Measurements from ENCODE around the gene MEIS1. TPM values are rescaled to one million over a fixed set of nuclear protein-coding genes. Genes with fewer than 3 reads are reported as not detected.

Gene MEIS1
- total and polyA plus RNA-seq, 2 of the 8 experiments (the other 6 are each of a cell fraction or from before 2014, with no cell fraction given): 0.17 to 1.2 TPM

GRCh38 chr2:66439812-66440542 lies 5.1 kb downstream of the MEIS1 start:
- Histone ChIP-seq H3K27me3 (replicated peaks in 1 of 4; ENCODE audit: control insufficient read depth in 3 of 4, extremely low read depth in 1 of 4, insufficient read depth in 3 of 4, low read length in 3 of 4) (peaks cover 77 to 100% (median 94%) of the 10 kb centered on the region in 4 experiments), H3K56ac (replicated peaks; ENCODE audit: insufficient read length, low read depth, low read length) (no peak overlapping the region), H3K4me3 (ENCODE audit: extremely low read depth in 1 of 4, insufficient read depth in 2 of 4, low read depth in 3 of 4, low read length in 4 of 4) (peak overlapping the region; percentile 20 to 60 (median 32); a peak in 5 of 8 replicates), H3K23me2 (ENCODE audit: low read depth, low read length) (peaks cover 5% of the 10 kb centered on the region), H2BK120ac (replicated peaks; ENCODE audit: low read depth, low read length) (no peak overlapping the region), H3K18ac (ENCODE audit: extremely low read depth, low read length) (no peak overlapping the region), H3K9me3 (ENCODE audit: insufficient read depth in 2 of 2, low read depth in 1 of 2, low read length in 1 of 2) (no peaks in the 10 kb centered on the region), H3K9ac (replicated peaks in 1 of 4; ENCODE audit: extremely low read depth in 1 of 4, low read depth in 3 of 4, low read length in 3 of 4) (no peak overlapping the region), H4K91ac (replicated peaks; ENCODE audit: insufficient read length, low read length) (no peak overlapping the region), H4K5ac (ENCODE audit: insufficient read length, low read depth, low read length) (no peak overlapping the region), H3K23ac (ENCODE audit: insufficient read length) (no peak overlapping the region), H2BK5ac (ENCODE audit: low read depth, low read length) (no peak overlapping the region), H2BK15ac (ENCODE audit: low read length) (no peak overlapping the region), H2AK5ac (ENCODE audit: low read depth, low read length) (no peak overlapping the region), H3K14ac (ENCODE audit: insufficient read length) (no peak overlapping the region), H3K79me1 (ENCODE audit: low read depth, low read length) (no peaks in the 10 kb centered on the region), H3K79me2 (ENCODE audit: control insufficient read depth in 1 of 2, insufficient read depth in 2 of 2, low read length in 2 of 2) (no peaks in the 10 kb centered on the region), H2BK12ac (ENCODE audit: low read depth, low read length) (no peak overlapping the region), H3K27ac (ENCODE audit: low read depth, low read length) (no peak overlapping the region), H4K20me1 (replicated peaks in 1 of 2; ENCODE audit: control insufficient read depth in 1 of 2, insufficient read depth in 2 of 2, low read length in 2 of 2) (peaks cover 8 to 19% of the 10 kb centered on the region in 2 experiments), H4K8ac (ENCODE audit: extremely low read depth, insufficient read depth, low read length) (no peak overlapping the region; the same call in 1 of the 2 replicates), H3K4me2 (ENCODE audit: insufficient read depth in 1 of 2, low read depth in 2 of 2, low read length in 2 of 2) (peak overlapping the region; percentile 85 to 89), H3K4me1 (replicated peaks in 1 of 4; ENCODE audit: control insufficient read depth in 3 of 4, insufficient read depth in 4 of 4, low read length in 3 of 4) (peaks cover 15 to 52% (median 21%) of the 10 kb centered on the region in 4 experiments), H2BK20ac (ENCODE audit: low read length) (no peak overlapping the region), H2AFZ (ENCODE audit: low read length) (no peak overlapping the region), H3K4ac (replicated peaks; ENCODE audit: insufficient read length, low read depth, low read length) (no peak overlapping the region), H3K36me3 (ENCODE audit: control insufficient read depth in 2 of 4, insufficient read depth in 4 of 4, low read length in 3 of 4) (no peaks in the 10 kb centered on the region)
- 4% methylated on average over 27 of the region's 36 CpGs; no CpG with 5 or more reads in 1 of the 2 experiments for WGBS, 2 experiments (ENCODE audit: extremely low coverage in 1 of 2, insufficient coverage in 1 of 2, insufficient read length in 1 of 2, insufficient replicate concordance in 2 of 2, low coverage in 1 of 2, low lambda C conversion rate in 2 of 2, missing lambda C conversion rate in 1 of 2)
- DNase-seq (ENCODE audit: low read depth in 1 of 2, low spot score in 2 of 2) (peak in 1 of 2 experiments; percentile 53), FAIRE-seq (no peak)
- ChIA-PET CTCF (ENCODE audit: partially characterized antibody) (interaction anchor here (0.9 to 10.4 kb wide), 3 partner anchors 11 to 137 kb away, joined by 3 to 161 read pairs (median 8); no protein-coding TSS in a partner anchor), POLR2A (ENCODE audit: partially characterized antibody) (interaction anchor here (0.9 to 2.2 kb wide), 2 partner anchors 13 to 137 kb away, joined by 3 to 6 read pairs; no protein-coding TSS in a partner anchor)
- no peak for TF ChIP-seq PHF8 (conservative IDR thresholded peaks at IDR 0.05; ENCODE audit: low read depth, low read length)
- TF ChIP-seq SIX5 (IDR thresholded peaks at IDR 0.05; ENCODE audit: low read depth, low read length): no peak
- TF ChIP-seq BCL11A (IDR thresholded peaks at IDR 0.05; ENCODE audit: low read depth in 2 of 2, low read length in 2 of 2): no peak
- no peak for TF ChIP-seq CREB1 (IDR thresholded peaks at IDR 0.05)
- peak; percentile 17 for TF ChIP-seq CTBP2 (IDR thresholded peaks at IDR 0.05; ENCODE audit: borderline replicate concordance, insufficient read depth, insufficient read length, low read length)
- no peak for TF ChIP-seq YY1 (IDR thresholded peaks at IDR 0.05; ENCODE audit: low read depth, low read length)
- TF ChIP-seq ATF2 (IDR thresholded peaks at IDR 0.05; ENCODE audit: low read length): no peak
- no peak for TF ChIP-seq FOSL1 (IDR thresholded peaks at IDR 0.05; ENCODE audit: insufficient read depth, low read depth, low read length)
- TF ChIP-seq EGR1 (IDR thresholded peaks at IDR 0.05; ENCODE audit: borderline replicate concordance, low read depth, low read length): no peak
- TF ChIP-seq EZH2 (IDR thresholded peaks at IDR 0.05; ENCODE audit: low read depth, low read length, severe bottlenecking): peak; percentile 85

Data from H1 (cell line).